ENCODE data around the gene ADGRB3.

GRCh38 chr6:69044534-69044933 lies 409.5 kb downstream of the ADGRB3 start:
- TF ChIP-seq LARP7 (IDR thresholded peaks at IDR 0.05) (no peak), POLR2A (IDR thresholded peaks at IDR 0.05; ENCODE audit: low read depth, low read length) (no peak), BCLAF1 (IDR thresholded peaks at IDR 0.05) (no peak), EGR1 (IDR thresholded peaks at IDR 0.05; ENCODE audit: borderline replicate concordance in 1 of 2, low read depth in 2 of 2, low read length in 2 of 2) (no peak), EP300 (IDR thresholded peaks at IDR 0.05; ENCODE audit: borderline replicate concordance in 1 of 2, control insufficient read depth in 1 of 2, low read depth in 2 of 2, low read length in 2 of 2) (no peak), JUNB (IDR thresholded peaks at IDR 0.05) (no peak), RAD21 (IDR thresholded peaks at IDR 0.05; ENCODE audit: insufficient read depth, low read depth, low read length) (no peak), NFYA (IDR thresholded peaks at IDR 0.05; ENCODE audit: borderline replicate concordance, low read depth, low read length) (no peak), MLLT1 (IDR thresholded peaks at IDR 0.05) (no peak), IRF5 (IDR thresholded peaks at IDR 0.05; ENCODE audit: borderline replicate concordance) (no peak), CREB1 (IDR thresholded peaks at IDR 0.05; ENCODE audit: low read depth) (no peak)
